SK-MEL-5 (cell line): ENCODE measurements around the gene DUSP16. TPM values are rescaled to one million over a fixed set of nuclear protein-coding genes. Genes with fewer than 3 reads are reported as not detected.
"Not testable (repeated sequence)": the region's sequence is repeated elsewhere in the genome, so short reads cannot be mapped to it uniquely, and the experiment has no call there.

Source experiments
- DNase-seq: peaks from one replicate; pipeline ENCODE4 v3.0.0-alpha.2; 2016; ENCODE audit warnings: low read depth, low spot score
- in situ Hi-C: cut with HindIII; loops from 2 replicates; pipeline ENCODE4 v1.10.0; 2016; ENCODE audit warnings: low sequenced_read_pairs, high pct_unique_total_duplicates, low pct_unique_long_range_greater_than_20kb
- polyA plus RNA-seq, 2 experiments: library from polyadenylated mRNA; depleted of rRNA; stranded (reverse); fragments of >200 nt; gene quantifications; 2 replicates each; pipeline ENCODE4 v1.2.3, GENCODE V29; 2015
- total RNA-seq: library from RNA; depleted of rRNA; stranded (reverse); fragments of >200 nt; shearing (Covaris generic); gene quantifications from 2 replicates; pipeline ENCODE4 v1.2.3, GENCODE V29; 2014; rRNA removed

Gene DUSP16, protein sequence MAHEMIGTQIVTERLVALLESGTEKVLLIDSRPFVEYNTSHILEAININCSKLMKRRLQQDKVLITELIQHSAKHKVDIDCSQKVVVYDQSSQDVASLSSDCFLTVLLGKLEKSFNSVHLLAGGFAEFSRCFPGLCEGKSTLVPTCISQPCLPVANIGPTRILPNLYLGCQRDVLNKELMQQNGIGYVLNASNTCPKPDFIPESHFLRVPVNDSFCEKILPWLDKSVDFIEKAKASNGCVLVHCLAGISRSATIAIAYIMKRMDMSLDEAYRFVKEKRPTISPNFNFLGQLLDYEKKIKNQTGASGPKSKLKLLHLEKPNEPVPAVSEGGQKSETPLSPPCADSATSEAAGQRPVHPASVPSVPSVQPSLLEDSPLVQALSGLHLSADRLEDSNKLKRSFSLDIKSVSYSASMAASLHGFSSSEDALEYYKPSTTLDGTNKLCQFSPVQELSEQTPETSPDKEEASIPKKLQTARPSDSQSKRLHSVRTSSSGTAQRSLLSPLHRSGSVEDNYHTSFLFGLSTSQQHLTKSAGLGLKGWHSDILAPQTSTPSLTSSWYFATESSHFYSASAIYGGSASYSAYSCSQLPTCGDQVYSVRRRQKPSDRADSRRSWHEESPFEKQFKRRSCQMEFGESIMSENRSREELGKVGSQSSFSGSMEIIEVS
- 13.9 and 15.1 TPM in 2 replicates for total RNA-seq
- 14.1 and 18.8 TPM in 2 replicates for polyA plus RNA-seq (2015; cell fraction: cytosol; rRNA removed)
- polyA plus RNA-seq (2015; cell fraction: nucleus; rRNA removed) = 5.1 and 6.1 TPM in 2 replicates

DNA sequence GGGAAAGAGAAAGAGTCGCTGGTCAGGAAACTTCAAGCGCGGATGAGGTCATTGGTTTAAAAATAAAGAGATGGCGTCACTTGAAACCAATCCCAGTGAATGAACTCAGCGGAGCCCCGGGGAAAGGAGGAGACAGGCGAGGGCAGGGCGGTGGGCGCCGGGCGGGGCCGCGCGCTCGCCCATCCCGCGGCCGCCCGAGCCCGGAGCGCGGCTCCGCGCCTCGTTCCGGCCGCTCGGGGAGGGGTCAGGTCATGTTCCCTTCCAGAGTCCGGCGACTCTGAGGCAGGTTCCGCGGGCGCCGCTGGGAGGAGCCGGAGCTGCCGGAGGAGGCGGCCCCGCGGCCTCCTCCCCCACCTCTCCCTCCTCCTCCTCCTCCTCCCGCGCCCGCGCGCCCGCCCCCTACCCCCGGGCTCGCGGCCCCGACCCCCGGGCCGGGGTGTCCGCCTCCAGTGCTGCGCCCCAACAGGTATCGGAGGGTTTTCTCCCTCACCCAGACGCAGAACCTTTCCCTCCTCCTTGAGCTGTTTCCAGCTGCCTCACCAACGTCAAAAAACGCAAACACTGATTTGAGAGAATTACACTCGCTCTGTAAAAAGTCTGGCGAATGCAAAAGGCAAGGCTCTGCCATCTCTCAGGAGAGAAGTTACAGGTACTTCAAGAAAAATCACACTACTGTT lies at the start of gene DUSP16:
Gene DUSP16, minus strand, starts transcription at position 279 of the 677 bp plus-strand sequence. CDS start 41,765 bp downstream, outside the sequence.
- DNase-seq = peak; percentile 97
- in situ Hi-C loops = no loop called here

DNA sequence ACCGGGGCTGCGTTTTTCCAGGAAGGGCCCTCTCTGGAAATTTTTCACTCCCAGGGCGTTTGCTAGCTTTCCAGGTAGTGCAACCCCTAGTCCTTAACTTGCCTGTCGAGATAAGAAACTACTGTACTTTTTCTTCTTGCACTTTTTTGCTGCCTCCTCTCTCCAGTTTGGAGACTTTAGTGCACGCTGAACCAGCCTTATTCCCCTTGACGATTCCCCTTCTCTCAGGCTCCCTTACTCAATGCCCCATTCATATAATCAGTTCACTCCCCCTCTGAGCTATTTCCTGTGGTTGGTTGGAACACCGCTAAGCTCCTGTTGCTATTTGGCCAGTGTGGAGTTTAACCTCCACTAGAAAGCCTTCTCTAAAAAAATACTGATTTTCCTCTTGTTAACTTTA lies 49.7 kb upstream of the DUSP16 start:
- in situ Hi-C loops = no loop called here

DNA sequence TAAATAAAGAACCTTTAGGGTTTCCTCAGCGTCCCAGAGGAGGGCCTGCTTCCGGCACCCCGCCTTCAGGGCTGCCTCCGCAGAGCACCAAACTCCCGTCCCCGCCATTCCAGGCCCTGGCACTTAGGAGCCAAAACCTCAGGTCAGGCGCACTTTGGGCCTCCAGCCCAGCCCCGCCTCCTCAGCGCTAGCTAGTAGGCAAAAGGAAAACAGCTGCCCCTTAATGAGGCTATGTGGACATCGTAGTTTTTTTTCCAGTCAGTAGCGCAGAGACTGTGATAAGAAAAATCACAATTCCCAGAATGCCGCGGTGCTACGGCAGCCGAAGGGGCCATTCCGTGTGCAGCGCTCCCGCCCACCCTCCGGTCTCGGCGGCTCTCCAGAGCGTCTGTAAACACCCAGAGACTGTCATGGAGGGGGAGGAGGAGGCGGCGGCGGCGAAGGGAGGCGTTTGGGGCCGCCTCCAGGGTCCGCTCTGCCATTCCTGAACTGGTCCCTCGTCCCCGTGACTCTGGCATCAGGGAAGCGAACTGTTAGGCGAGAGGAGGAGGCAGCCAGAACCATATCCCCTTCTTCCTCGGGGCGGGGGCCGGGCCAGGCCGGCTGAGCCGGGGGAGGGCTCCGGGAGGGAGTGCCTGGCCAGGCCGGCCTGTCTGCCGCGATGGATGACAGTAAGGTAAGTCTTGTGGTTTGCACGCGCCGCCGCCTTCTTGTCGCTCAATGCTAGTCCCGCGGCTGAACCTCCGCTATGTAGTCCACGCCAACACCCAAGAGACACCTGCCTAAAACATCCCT lies 49.0 kb upstream of the DUSP16 start, which contains the start of gene CREBL2:
Gene CREBL2, plus strand, starts transcription at position 365 of the 795 bp plus-strand sequence. Its CDS starts 297 bp downstream, at position 662.
- in situ Hi-C loops = no loop called here

More for the DNA sequence above, 49.7 kb upstream of the DUSP16 start:
- DNase-seq = peak; percentile 93

DNA sequence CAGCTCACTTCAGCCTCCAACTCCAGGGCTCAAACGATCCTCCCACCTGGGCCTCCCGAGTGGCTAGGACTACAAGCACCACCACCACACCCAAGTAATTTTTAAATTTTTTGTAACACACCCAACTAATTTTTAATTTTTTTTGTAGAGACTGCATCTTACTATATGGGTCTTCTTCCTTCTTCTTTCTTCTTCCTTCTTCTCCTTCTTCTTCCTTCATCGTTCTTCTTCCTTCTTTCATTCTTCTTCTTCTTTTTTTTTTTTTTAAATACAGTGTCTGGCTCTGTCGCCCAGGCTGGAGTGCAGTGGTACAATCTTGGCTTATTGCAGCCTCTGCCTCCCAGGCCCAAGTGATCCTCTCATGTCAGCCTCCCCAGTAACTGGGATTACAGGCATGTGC lies 48.0 kb upstream of the DUSP16 start:
- in situ Hi-C loops = no loop called here
- no peak for DNase-seq

More for the DNA sequence above, 49.0 kb upstream of the DUSP16 start, which contains the start of gene CREBL2:
- DNase-seq = peak; percentile 97

DNA sequence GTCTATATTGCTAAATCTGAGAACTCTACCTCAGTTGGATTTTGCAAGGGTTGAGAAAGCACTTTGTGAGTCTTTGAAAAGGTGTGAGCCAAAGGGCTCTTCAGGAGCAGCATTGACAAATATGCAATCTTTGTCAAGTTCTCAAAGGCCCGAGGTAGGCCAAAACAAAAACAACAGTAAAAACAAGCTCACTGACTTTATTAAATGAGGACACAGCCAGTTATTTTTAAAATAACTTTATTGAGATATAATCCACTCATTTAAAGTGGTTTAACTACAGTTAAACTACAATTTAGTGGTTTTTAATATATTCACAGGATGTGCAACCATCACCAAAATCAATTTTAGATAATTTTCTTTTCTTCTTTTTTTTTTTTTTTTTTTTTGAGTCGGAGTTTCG lies 47.0 kb upstream of the DUSP16 start:
- in situ Hi-C loops = no loop called here

DNA sequence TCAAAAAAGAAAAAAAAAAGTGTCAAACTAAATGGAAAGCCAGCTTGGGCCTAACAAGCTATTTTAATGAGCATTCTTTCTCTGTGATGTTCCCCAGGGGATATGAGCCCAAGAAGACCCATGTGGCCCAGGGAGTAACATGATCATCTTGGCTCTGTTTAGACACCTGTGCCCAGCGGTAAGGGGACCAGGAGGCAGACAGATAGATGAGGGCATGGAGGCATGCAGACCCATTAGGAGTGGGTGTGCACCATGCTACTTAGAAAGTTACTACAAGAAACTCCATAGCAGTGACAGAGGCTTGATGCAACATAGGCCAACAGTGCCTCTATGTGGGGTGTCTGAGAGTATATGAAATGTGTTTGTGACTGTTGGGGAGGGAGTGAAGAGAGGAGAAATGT lies 45.9 kb upstream of the DUSP16 start:
- in situ Hi-C loops = no loop called here
- DNase-seq = peak; percentile 70

More for the DNA sequence above, 47.0 kb upstream of the DUSP16 start:
- DNase-seq = no peak

DNA sequence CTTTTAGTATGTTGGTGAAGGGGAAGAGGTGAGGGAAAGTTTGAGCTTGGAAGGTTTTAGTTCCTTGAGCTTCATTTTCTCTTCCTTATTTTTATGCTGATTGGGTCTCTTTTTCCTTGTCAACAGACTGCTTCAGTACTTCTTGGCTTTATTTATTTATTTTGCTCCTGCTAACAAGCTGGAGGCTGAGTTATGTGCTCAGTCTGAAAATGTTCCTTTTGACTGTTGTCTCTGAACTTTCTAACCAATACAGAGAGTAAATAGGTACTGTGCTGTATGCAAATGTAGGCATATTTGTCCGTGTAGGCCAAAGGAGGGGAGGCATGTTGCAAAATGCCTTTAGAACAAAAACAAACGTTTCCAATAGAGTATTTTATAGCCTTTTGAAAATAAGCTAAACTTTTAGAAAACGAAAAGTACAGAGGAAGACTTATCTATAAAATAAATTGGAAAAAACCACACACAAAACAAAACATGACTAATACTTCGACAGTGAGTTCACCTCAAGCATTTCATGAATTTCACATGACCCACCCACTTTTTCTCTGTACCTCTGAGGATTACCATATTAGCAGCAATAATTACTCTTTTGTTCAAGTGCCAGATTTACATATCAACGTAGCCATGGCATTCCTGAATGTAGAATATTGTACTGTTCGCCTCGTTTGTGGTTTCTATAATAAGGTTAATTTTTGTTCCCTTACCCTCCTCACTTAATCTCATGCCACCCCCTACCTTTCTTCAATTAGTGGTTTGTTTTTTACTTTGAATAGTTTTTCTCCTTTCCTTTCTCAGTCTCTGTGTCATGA lies 44.3 kb upstream of the DUSP16 start:
- peak; percentile 74 for DNase-seq
- in situ Hi-C loops = no loop called here

DNA sequence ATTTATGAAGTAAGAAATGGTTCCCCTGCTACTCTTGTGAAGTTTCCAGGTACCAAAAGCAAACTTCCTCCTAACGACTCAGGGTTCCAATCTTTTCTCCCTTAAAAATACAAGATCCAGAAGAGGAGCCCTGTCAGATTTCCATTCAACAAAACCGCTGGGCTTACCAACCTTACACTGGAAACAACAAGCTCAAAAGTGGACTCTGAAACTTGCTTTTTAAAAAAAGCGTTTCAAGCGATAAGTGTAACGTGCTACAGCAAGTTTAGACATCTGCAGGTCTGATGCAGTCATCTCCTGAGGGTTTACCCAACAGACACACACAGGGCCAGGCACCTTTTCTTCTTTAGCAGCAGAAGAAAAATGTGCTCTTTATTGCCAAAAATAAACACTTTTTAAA lies 42.1 kb upstream of the DUSP16 start:
- in situ Hi-C loops = no loop called here
- DNase-seq = no peak

DNA sequence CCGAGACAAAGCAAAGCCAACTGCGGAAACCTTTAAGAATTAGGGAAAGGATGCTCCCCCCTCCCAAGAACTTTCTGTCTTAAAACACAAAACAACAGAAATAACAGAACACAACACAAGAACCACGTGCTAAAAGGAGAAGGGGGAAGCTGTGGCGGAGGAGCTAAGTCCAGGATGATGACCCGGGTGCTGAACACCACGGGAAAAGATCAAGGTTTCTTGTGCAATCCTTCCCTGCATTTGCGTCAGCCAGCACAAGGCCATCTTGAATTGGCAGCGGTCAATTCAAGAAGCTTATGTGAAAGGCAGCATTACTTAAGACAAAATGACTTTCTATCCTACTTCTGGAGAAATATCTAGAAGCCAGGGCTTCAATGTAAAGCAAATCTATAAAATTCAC lies 38.0 kb upstream of the DUSP16 start:
- in situ Hi-C loops = no loop called here
- DNase-seq = no peak

DNA sequence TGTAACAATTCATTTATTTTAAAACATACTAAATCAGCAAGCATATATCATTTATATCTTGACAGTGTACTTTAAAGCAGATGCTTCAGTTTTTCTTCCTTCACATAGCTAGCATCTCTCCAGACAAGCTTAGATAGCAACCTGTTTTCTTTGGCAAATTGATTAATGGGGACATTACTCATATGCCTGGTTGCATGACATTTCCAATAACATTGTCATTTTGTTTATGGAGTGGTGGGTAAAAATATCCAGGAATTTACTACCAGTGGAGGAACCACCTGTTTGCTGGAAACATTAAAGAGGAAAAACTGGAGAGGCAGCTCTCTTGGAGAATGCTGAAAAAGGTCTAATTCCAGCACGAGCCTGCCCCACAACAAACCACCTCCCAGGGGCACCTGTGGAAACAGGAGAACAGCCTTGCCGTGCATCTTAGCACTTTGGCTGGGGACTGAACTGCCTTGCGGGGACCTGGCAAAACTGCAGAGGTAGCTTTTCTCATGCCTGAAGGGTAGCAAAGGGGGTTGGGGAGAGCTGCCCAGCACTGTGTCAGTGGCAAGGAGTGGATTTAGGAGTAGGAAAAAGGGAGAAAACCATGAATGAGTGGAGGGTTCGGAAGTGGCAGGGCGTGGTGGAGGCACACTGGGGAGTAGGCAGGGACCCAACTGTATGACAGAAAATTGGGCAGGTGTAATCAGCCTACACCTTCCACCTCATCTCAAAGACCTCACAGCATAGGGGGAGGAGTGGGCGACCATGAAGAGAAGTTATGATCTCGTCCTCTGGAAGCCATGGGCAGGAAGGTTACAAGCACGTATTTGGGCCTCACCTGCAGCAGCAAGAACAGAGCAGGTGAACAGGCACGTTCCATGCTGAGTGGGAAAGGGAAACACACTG lies 37.3 kb upstream of the DUSP16 start:
- in situ Hi-C loops = no loop called here
- DNase-seq = no peak

DNA sequence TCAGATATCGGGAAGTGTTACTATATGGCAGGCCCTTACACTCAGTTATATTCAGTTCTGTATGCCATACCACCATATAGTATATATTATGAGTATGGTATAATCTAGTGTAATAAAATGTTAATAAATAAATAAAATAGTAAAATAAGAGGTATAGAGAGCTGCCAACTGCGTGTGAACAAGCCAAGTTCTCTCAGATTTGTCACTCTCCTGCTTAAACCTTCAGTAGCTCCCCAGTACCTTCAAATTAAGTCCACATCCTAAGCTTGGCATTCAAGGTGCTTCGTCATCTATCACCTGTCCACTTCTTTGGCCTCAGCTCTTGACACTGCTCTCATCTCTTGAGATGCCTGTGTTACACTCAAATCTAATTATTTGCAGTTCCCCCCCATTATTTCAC lies 36.2 kb upstream of the DUSP16 start:
- in situ Hi-C loops = no loop called here
- no peak for DNase-seq

DNA sequence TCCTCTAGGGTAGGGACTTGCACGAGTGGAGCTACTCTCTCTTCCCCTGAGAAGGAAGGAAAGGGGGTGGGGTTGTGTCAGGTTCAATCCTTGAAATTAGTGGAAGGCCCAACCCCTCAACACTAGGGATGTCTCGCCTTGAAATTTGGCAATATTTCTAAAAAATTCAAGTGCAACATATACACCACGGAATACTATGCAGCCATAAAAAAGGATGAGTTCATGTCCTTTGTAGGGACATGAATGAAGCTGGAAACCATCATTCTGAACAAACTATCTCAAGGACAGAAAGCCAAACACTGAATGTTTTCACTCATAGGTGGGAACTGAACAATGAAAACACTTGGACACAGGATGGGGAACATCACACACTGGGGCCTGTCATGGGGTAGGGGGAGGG lies 33.9 kb upstream of the DUSP16 start:
- in situ Hi-C loops, DNase-seq: not testable (repeated sequence)

DNA sequence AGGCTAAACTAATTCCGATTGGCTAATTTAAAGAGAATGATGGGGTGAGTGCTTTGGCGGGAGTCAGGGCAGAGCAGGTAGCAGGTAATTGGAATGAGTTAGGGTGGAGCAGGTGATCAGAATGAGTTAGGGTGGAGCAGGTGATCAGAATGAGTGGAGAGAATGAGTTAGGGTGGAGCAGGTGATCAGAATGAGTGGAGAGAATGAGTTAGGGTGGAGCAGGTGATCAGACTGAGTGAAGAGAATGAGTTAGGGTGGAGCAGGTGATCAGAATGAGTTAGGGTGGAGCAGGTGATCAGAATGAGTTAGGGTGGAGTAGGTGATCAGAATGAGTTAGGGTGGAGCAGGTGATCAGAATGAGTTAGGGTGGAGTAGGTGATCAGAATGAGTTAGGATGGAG lies 33.3 kb upstream of the DUSP16 start:
- DNase-seq, in situ Hi-C loops: not testable (repeated sequence)

DNA sequence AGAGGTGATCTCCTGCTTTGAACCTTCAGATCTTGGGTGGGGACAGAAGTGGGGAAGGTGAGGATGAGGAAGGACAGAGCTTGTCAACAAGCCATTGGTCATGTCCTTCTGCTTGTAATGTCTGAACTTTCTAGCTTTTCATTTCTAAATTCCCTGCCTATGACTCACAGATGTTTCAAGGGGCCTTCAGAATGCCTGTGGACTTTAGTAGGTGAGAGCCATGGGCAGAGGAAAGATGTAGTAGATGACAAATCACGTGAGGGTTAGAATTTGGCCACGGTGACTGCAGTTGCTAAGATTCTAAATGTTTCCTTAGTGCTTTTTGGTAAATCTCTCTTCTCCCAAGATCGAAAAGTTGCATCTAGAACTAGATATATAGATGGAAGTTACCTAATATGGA lies 30.3 kb upstream of the DUSP16 start:
- DNase-seq = no peak

DNA sequence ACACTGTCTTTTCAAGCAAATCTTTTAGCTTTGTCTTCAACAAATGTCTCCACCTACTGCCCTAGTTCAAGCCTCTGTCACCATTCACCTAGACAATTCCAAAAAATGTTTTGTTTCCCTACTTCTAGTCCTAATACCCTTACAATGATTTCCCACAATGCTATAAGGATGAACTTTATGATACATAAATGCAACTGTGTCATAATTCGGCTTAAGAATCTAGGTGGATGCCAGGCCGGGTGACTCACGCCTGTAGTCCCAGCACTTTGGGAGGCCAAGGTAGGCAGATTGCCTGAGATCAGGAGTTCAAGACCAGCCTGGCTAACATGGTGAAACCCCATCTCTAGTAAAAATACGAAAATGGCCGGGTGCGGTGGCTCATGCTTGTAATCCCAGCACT lies 28.3 kb upstream of the DUSP16 start:
- in situ Hi-C loops = no loop called here
- DNase-seq = no peak

More for the DNA sequence above, 30.3 kb upstream of the DUSP16 start:
- in situ Hi-C loops = no loop called here

DNA sequence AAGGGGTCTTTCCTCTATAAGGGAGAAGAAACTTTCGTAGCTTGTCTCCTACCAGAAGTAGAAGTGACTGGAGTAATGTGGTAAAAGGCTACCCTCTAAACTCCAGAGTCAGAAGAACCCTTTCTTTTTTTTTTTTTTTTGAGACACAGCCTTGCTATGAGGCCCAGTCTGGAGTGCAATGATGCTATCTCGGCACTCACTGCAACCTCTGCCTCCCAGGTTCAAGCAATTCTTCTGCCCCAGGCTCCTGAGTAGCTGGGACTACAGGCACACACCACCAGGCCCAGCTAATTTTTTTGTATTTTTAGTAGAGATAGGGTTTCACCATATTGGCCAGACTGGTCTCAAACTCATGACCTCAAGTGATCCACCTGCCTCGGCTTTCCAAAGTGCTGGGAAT lies 25.8 kb upstream of the DUSP16 start:
- DNase-seq, in situ Hi-C loops: not testable (repeated sequence)
